GF-D8 (cell line): ENCODE measurements around the gene EVA1B.
A peak's percentile ranks its signal among the peaks of the same experiment; 100 is the strongest.

ENCODE experiments used
- DNase-seq: peaks from one replicate; lab custom pipeline; 2025; lab: John Stamatoyannopoulos, UW

The EVA1B gene

DNA sequence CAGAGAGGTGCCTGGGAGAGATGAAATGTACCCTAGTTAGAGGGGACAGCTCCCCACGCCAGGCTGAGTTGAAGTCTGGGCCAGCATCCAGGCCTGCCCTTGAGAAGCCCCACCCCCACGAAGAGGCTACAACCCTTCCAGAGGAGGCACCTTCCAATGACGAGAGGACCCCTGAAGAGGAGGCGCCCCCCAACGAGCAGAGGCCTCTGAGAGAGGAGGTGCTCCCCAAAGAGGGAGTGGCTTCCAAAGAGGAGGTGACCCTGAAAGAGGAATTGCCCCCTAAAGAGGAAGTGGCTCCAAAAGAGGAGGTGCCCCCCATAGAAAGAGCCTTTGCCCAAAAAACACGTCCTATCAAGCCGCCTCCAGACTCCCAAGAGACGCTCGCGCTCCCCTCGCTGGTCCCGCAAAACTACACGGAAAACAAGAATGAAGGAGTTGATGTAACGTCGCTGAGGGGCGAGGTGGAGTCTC lies 3.1 kb downstream of the EVA1B start:
- no peak for DNase-seq

DNA sequence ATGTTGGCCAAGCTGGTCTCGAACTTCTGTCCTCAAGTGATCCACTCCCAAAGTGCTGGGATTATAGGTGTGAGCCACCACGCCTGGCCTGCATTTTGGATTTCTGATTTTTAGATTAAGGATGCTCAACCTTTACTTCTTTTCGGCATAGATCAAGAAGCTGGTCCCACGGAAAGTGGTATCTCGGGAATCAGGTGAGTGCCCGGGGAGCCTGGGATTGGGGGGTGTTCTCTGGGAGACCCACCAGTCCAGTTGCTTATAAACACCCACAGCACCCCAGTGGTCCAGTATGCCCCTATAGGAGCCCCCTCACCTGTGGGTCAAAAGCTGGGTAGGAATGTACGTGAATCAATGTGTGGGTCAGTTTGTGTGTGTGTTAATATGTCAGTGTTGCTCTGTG lies 14.0 kb downstream of the EVA1B start:
- DNase-seq = no peak

DNA sequence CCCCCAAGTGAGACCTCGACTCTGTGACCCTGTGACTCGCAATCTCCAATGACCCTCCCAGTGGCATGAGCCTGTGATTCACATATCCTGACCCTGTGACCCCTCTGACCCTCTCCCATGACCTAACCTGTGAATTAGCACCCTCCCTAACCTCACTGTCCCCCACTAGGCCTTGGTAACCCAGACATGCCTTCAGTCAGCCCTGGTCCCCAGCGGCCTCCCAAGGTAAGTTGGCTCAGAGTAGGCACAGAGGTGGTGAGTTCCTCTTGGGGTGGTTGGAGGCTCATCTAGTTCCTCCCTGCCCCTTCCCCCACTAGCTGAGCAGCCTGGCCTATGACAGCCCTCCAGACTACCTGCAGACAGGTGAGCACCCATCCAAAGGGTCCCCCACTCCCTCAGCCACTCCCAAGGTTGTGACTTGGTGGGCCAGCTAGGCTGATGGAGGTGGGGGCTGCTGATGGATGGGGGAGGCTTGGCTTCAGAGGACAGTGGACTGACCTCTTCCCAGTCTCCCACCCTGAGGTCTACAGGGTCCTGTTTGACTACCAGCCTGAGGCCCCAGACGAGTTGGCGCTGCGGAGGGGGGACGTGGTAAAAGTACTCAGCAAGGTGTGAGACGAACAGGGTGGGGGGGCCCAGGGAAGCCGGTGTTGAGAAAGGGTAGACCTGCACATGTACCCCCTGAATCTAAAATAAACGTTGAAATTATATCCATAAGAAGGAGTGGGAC lies 15.7 kb downstream of the EVA1B start:
- no peak for DNase-seq

- DNase-seq = no peak
These were observed 16.5 kb downstream of the EVA1B start for GRCh38 chr1:36306902-36307456.

- DNase-seq = no peak
These were observed 17.1 kb downstream of the EVA1B start, which contains the start of gene SH3D21 for GRCh38 chr1:36306210-36306901. Gene SH3D21, plus strand, starts transcription at chr1:36306368. Its CDS starts 53 bp downstream, at chr1:36306421.

GRCh38 chr1:36305915-36306209 lies 17.6 kb downstream of the EVA1B start:
- DNase-seq = no peak

DNA sequence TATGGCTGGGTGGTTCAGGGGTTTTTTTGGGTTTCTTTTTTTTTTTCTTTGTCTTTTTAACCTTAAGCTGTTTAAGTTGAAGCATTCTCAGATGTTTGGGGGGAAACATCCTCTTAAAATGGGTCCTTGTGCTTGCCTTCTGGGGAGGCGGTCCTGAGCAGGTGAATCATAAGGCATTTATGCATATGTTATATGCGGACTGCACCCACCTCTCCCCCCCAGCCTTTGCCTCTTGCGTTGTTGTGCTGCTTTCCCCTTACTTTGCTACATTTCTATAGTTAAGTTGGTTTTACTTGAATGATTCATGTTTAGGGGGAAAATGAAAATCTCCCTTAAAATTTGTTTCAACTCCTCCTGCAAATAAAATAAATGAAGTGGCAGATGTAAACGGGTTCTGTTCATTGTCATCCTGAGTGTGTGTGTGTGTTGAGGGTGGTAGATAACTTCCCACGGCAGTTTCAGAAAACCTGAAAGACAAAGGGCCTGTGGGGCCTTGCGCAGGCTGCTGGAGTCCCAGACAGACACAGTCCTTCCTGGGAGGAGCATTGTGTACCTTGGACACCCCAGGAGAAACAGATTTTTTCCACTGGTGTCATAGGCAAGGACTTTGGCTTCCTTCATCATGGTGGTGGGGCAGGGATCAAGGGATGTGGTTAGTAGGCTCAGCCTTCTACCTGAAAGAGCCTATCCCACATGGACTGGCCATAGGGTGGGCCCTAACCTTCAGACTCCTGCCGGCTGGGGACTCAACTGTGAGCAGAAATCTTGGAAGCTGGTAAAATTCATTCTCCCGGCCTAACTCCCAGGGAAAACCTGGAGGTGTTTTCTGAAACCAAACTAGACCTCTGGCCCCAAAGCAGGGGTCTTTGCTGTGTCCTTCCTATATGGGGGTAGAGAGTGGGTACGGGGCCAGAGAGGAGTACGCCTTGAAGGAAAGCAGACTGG lies 18.2 kb downstream of the EVA1B start:
- no peak for DNase-seq

GRCh38 chr1:36304521-36304920 lies 18.9 kb downstream of the EVA1B start:
- DNase-seq = peak; percentile 64

GRCh38 chr1:36303650-36304360 lies 19.6 kb downstream of the EVA1B start:
- no peak for DNase-seq

DNA sequence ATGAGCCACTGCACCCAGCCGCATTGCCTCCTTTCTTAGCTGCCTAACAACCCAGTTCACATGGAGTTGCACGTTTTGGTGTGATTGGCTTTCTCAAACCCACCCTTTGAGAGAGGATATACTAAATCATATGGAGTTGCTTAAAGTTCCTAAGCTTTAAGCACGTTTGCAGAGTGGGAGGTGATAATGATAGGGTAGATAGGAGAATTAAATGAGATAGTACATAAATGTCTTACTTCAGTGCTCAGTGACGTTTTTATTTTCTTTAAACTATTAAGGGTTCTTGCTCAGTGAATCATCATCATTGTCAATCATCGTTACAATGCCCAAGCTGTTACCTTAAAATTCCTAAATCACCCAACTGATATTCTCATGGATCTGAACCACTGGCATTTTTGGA lies 20.2 kb downstream of the EVA1B start:
- no peak for DNase-seq

GRCh38 chr1:36301220-36301619 lies 22.2 kb downstream of the EVA1B start:
- no peak for DNase-seq

DNA sequence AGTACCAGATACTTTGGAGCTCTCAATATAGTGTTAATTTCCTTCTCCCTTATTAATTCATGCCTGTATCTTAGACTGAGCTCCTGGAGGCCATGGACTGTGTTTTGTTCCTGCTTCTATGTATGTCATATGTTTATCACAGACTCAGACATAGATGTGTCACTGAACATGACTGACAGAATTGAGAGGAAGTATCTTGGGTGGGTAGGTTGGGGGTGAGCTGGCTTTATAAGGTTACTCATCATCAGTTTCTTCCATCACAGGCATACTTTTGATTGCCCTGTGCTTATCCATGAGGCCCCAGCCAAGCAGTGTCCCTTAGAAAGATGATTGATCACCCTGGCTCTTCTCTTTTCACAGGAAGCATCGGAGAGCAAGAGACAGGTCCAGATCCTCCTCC lies 22.9 kb downstream of the EVA1B start:
- DNase-seq = no peak

DNA sequence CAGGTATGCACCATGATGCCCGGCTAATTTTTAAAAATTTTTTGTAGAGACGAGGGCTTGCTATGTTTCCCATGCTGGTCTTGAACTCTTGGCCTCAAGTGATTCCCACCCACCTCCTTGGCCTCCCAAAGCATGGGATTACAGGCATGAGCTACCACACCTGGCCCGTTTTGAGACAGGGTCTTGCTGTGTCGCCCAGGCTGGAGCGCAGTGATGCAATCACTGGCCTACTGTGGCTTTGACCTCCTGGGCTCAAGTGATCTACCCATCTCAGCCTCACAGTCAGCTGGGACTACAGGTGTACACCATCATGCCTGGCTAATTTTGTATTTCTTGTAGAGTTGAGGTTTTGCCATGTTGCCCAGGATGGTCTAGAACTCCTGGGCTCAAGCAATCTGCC lies 24.8 kb downstream of the EVA1B start:
- no peak for DNase-seq

DNA sequence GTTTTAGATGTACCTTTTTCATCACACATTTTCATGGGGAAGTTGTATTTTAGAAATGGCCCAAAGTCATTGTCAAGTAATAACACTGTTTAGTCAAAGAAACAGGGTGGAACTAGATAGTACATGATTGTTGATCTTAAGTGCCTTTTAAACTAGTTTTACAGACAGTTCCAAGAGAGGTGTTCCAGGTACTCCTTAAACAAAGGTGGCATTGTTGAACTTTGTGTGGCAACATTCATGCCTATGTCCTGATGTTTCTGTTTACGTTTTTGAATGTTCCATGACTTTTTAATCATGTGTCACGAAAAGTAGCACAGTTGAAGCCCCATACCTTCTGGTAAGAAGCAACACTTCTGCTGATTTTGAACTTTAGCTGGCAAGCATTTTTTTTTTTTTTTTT lies 26.4 kb downstream of the EVA1B start:
- DNase-seq = no peak

DNA sequence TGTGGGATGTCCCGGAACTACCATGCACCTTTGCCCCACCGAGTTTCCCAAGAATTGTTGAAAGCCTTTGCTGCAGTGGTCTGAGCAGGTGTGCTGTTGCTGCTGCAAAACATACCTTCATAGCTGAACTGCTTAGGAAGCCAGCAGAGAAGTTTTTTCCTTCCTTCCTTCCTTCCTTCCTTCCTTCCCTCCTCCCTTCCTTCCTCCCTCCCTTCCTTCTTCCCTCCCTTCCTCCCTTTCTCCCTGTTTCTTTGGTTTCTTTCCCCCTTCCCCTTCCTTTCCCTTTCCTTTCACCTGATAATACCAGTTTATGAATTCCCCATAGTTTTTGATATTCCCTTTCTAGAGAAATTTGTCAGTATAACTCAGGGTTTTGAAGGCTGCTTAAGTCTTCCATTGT lies 28.1 kb downstream of the EVA1B start:
- no peak for DNase-seq

DNA sequence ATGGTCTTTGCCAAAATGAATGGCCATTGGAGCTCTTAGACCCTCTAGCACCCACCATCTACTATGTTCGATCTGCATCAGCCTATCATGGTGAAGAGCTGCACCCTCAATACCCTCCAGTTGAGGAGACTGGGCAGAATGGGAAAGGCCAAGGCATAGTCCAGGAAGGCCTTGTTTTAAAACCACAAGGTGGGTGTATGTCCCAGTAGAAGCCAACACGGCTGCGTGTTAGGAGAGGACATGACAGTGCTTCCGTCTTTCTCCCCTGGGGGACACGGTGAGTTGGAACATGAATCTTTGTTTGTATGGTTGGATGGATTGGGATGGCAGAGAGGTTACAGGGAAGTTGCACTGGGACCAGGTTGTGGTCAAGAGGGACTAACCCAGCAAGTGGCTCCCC lies 35.9 kb downstream of the EVA1B start:
- no peak for DNase-seq

GRCh38 chr1:36286802-36287201 lies 36.6 kb downstream of the EVA1B start:
- no peak for DNase-seq

GRCh38 chr1:36285443-36286101 lies 37.9 kb downstream of the EVA1B start:
- DNase-seq = peak; percentile 52

DNA sequence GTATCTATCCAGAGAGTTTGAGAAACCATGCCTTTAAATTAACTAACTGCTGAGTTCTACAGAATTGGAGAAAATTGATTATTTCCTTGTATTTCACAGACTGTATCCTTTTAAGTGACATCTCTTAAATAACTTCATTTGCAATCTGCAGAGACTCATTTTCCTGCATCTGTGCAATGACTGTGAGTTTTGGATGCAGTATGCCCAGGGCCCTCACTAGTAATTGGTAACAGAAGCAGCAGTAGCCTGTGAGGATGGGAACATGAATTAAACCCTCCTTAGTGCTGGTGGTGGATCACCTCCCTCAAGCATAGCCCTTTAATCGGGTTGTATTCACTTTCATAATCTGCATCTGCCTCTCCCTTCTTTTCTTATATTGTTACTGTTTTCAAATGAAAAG lies 38.9 kb downstream of the EVA1B start:
- no peak for DNase-seq

GRCh38 chr1:36284061-36284460 lies 39.4 kb downstream of the EVA1B start:
- DNase-seq = no peak

GRCh38 chr1:36279789-36280296 lies 43.6 kb downstream of the EVA1B start:
- DNase-seq = no peak
